Stomach (tissue), 4 donors: ENCODE measurements around the gene FLAD1.

ENCODE experiments used
- CTCF ChIP-seq, 7 experiments: fragments of 450-650 bp in 4 of 7; fragments of 200-600 bp in 3 of 7; sonication (generic) in 3 of 7; IDR thresholded peaks; one replicate each; pipeline ENCODE4 v1.5.1; 2016 to 2019; ENCODE audit warnings: antibody characterized with exemption in 7 of 7, control low read depth in 2 of 7, mild to moderate bottlenecking in 1 of 7
- POLR2A ChIP-seq, 4 donors: fragments of 450-650 bp; IDR thresholded peaks; one replicate each; pipeline ENCODE4 v1.6.1; 2016; ENCODE audit warnings: antibody characterized with exemption in 4 of 4, control low read depth in 2 of 4, mild to moderate bottlenecking in 1 of 4, moderate library complexity in 1 of 4

- TF ChIP-seq CTCF (IDR thresholded peaks at IDR 0.05): no peak
- no peak for TF ChIP-seq POLR2A (IDR thresholded peaks at IDR 0.05)
Measured at GRCh38 chr1:154935749-154936554, 47.2 kb upstream of the FLAD1 start.
